ENCODE measurements around the gene ADCY10.

Gene ADCY10

DNA sequence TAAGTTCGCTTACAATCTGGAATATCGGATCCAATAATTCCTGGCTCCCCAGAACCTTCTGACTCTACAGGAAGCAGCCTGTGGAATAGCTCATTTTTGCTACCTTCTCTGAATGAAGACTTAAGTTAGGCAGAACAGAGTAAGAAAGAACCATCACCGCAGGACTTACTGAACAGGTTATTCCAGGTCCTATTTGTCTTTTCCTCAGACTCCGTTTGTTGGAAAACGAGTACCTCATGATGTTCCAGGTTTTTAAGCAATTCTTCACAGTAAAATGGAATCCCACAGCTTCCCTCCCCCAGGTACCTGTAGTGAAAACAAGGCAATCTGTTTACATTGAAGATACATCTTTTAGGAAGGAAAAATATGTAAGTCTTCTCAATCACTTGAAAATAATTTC, 59.8 kb downstream of the ADCY10 start:
- H4K91ac ChIP-seq (ENCODE audit: low read depth, low read length) = peak overlapping the region; percentile 8
- no peak overlapping the region for H2AFZ ChIP-seq (ENCODE audit: insufficient read depth, low read length, poor library complexity)
- H3K18ac ChIP-seq (ENCODE audit: low read length) = no peak overlapping the region
- no peaks in the 10 kb centered on the region for H3K9me3 ChIP-seq (ENCODE audit: insufficient read depth, low read depth, low read length)
- no peaks in the 10 kb centered on the region for H3K27me3 ChIP-seq (ENCODE audit: insufficient read depth, low read length)
- peak; percentile 38 to 70 for DNase-seq
- H2BK5ac ChIP-seq (ENCODE audit: low read depth, low read length, poor library complexity) = peak overlapping the region; percentile 14
- peaks cover 4% of the 10 kb centered on the region for H3K79me1 ChIP-seq (ENCODE audit: low read length)
- H4K12ac ChIP-seq (ENCODE audit: low read depth, low read length) = no peak overlapping the region
- H3K14ac ChIP-seq (ENCODE audit: low read length) = peak overlapping the region; percentile 3
- H3K23ac ChIP-seq (ENCODE audit: low read length) = no peak overlapping the region
- peak overlapping the region; percentile 60 for H3K27ac ChIP-seq (ENCODE audit: low read depth, low read length)
- H3K4me2 ChIP-seq (ENCODE audit: low read length) = no peak overlapping the region
- H3K4ac ChIP-seq (ENCODE audit: low read depth, low read length) = no peak overlapping the region
- H3K9ac ChIP-seq (ENCODE audit: low read length) = no peak overlapping the region
- peaks cover 5 to 11% of the 10 kb centered on the region in 2 experiments for H3K4me1 ChIP-seq (ENCODE audit: control insufficient read depth in 1 of 2, insufficient read depth in 2 of 2, low read length in 2 of 2)
- no peak overlapping the region for H2AK5ac ChIP-seq (ENCODE audit: low read length)
- H2BK120ac ChIP-seq (ENCODE audit: insufficient read depth, low read length, poor library complexity) = peak overlapping the region; percentile 6
- no peak overlapping the region for H3K4me3 ChIP-seq (ENCODE audit: low read depth, low read length)
- no peaks in the 10 kb centered on the region for H3K36me3 ChIP-seq (ENCODE audit: control insufficient read depth in 1 of 2, insufficient read depth in 2 of 2, low read length in 2 of 2)
- H2BK12ac ChIP-seq (ENCODE audit: low read length) = peak overlapping the region; percentile 9
- H4K8ac ChIP-seq (ENCODE audit: low read depth, low read length) = peak overlapping the region; percentile 6
- no CpG with 5 or more reads among the region's 5 CpGs for WGBS (ENCODE audit: extremely low coverage, insufficient coverage, insufficient read length)
- H3K79me2 ChIP-seq (ENCODE audit: control insufficient read depth, insufficient read depth, low read length, poor library complexity) = no peaks in the 10 kb centered on the region

DNA sequence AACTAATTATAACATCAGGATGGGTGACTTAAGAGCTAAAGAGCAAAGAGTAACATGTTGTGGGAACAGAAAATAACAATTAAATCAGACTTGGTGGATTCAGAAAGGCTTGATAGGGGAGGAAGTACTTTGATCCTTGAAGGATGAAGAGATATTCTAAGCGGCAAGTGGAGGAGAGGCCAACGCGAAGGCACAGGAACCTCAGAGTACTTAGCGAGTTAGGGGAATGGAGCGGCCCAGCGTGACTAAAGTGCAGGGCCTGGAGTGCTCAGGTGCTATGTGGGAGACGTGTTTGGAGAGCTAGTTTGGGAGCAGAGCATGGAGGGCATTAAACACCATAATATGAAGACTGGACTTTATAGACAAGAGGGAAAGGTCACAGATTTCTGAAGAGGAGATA, 64.3 kb downstream of the ADCY10 start:
- DNase-seq = no peak
- Histone ChIP-seq H2AK5ac (ENCODE audit: low read length) (no peak overlapping the region), H2BK5ac (ENCODE audit: low read depth, low read length, poor library complexity) (no peak overlapping the region), H3K9ac (ENCODE audit: low read length) (peak overlapping the region; percentile 30), H3K79me1 (ENCODE audit: low read length) (peaks cover 4% of the 10 kb centered on the region), H2BK120ac (ENCODE audit: insufficient read depth, low read length, poor library complexity) (no peak overlapping the region), H4K8ac (ENCODE audit: low read depth, low read length) (no peak overlapping the region), H3K4me1 (ENCODE audit: control insufficient read depth in 1 of 2, insufficient read depth in 2 of 2, low read length in 2 of 2) (peaks cover 0 to 6% of the 10 kb centered on the region in 2 experiments), H4K91ac (ENCODE audit: low read depth, low read length) (no peak overlapping the region), H2BK12ac (ENCODE audit: low read length) (no peak overlapping the region), H3K27ac (ENCODE audit: low read depth, low read length) (no peak overlapping the region), H3K18ac (ENCODE audit: low read length) (no peak overlapping the region), H3K27me3 (ENCODE audit: insufficient read depth, low read length) (no peaks in the 10 kb centered on the region), H3K23ac (ENCODE audit: low read length) (peak overlapping the region; percentile 86), H2AFZ (ENCODE audit: insufficient read depth, low read length, poor library complexity) (no peak overlapping the region), H3K9me3 (ENCODE audit: insufficient read depth, low read depth, low read length) (no peaks in the 10 kb centered on the region), H3K79me2 (ENCODE audit: control insufficient read depth, insufficient read depth, low read length, poor library complexity) (no peaks in the 10 kb centered on the region), H3K4me3 (ENCODE audit: low read depth, low read length) (no peak overlapping the region), H3K14ac (ENCODE audit: low read length) (no peak overlapping the region), H3K4me2 (ENCODE audit: low read length) (no peak overlapping the region), H4K12ac (ENCODE audit: low read depth, low read length) (no peak overlapping the region), H3K36me3 (ENCODE audit: control insufficient read depth in 1 of 2, insufficient read depth in 2 of 2, low read length in 2 of 2) (peaks cover 0 to 3% of the 10 kb centered on the region in 2 experiments), H3K4ac (ENCODE audit: low read depth, low read length) (no peak overlapping the region)
- no CpG with 5 or more reads among the region's 7 CpGs for WGBS (ENCODE audit: extremely low coverage, insufficient coverage, insufficient read length)

DNA sequence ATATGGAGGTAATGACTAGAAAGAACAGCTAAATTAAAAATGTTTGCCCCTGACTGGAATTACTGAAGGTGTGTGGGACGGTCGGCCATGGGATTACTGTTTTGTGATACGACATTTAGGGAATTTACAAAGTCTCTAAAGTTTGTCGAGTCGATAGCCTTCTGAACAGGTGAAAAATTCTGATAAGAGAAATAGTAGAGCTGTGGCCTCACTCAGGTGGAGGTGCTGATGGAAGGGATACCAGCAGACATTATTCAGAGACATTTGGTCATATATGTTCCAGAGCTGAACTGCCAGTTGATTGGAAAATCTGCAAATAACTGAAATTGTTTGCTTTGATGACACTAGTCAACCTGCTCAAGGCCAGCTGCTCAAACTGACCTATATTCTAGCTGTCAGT, 71.1 kb downstream of the ADCY10 start:
- Histone ChIP-seq H2BK12ac (ENCODE audit: low read length) (no peak overlapping the region), H4K8ac (ENCODE audit: low read depth, low read length) (no peak overlapping the region), H2AFZ (ENCODE audit: insufficient read depth, low read length, poor library complexity) (no peak overlapping the region), H3K4me1 (ENCODE audit: control insufficient read depth in 1 of 2, insufficient read depth in 2 of 2, low read length in 2 of 2) (no peaks in the 10 kb centered on the region), H3K9me3 (ENCODE audit: insufficient read depth, low read depth, low read length) (no peaks in the 10 kb centered on the region), H3K4me3 (ENCODE audit: low read depth, low read length) (no peak overlapping the region), H3K23ac (ENCODE audit: low read length) (no peak overlapping the region), H3K4ac (ENCODE audit: low read depth, low read length) (no peak overlapping the region), H3K27ac (ENCODE audit: low read depth, low read length) (no peak overlapping the region), H2AK5ac (ENCODE audit: low read length) (no peak overlapping the region), H2BK5ac (ENCODE audit: low read depth, low read length, poor library complexity) (no peak overlapping the region), H3K14ac (ENCODE audit: low read length) (no peak overlapping the region), H3K18ac (ENCODE audit: low read length) (no peak overlapping the region), H3K27me3 (ENCODE audit: insufficient read depth, low read length) (no peaks in the 10 kb centered on the region), H3K4me2 (ENCODE audit: low read length) (no peak overlapping the region), H2BK120ac (ENCODE audit: insufficient read depth, low read length, poor library complexity) (no peak overlapping the region), H3K36me3 (ENCODE audit: control insufficient read depth in 1 of 2, insufficient read depth in 2 of 2, low read length in 2 of 2) (peaks cover 0 to 3% of the 10 kb centered on the region in 2 experiments), H3K79me2 (ENCODE audit: control insufficient read depth, insufficient read depth, low read length, poor library complexity) (no peaks in the 10 kb centered on the region), H4K12ac (ENCODE audit: low read depth, low read length) (no peak overlapping the region), H4K91ac (ENCODE audit: low read depth, low read length) (no peak overlapping the region), H3K9ac (ENCODE audit: low read length) (no peak overlapping the region), H3K79me1 (ENCODE audit: low read length) (no peaks in the 10 kb centered on the region)
- no CpG with 5 or more reads among the region's 5 CpGs for whole genome bisulfite sequencing (ENCODE audit: extremely low coverage, insufficient coverage, insufficient read length)
- no peak for DNase-seq

DNA sequence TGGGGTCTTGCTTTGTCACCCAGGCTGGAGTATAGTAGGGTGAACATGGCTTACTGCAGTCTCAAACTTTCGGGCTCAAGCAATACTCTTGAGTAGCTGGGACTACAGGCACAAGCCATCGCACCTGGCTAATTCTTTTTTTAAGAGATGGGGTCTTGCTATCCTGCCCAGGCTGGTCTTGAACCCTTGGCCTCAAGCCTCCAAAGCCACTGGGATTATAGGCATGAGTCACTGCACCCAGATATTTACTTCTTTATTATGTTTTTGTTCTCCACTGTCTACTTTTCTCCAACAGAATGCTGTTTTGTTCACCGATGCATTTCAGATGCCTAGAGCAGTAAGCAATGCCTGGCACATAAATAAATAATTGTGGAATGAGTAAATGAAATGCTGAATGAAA, 72.4 kb downstream of the ADCY10 start:
- WGBS (ENCODE audit: extremely low coverage, insufficient coverage, insufficient read length) = no CpG with 5 or more reads among the region's 3 CpGs
- H3K79me1 ChIP-seq (ENCODE audit: low read length) = no peaks in the 10 kb centered on the region
- H2BK120ac ChIP-seq (ENCODE audit: insufficient read depth, low read length, poor library complexity) = no peak overlapping the region
- DNase-seq = no peak
- H3K4me3 ChIP-seq (ENCODE audit: low read depth, low read length) = no peak overlapping the region
- no peak overlapping the region for H2BK5ac ChIP-seq (ENCODE audit: low read depth, low read length, poor library complexity)
- H3K18ac ChIP-seq (ENCODE audit: low read length) = no peak overlapping the region
- H3K9ac ChIP-seq (ENCODE audit: low read length) = no peak overlapping the region
- no peak overlapping the region for H3K27ac ChIP-seq (ENCODE audit: low read depth, low read length)
- no peak overlapping the region for H3K4ac ChIP-seq (ENCODE audit: low read depth, low read length)
- no peaks in the 10 kb centered on the region for H3K9me3 ChIP-seq (ENCODE audit: insufficient read depth, low read depth, low read length)
- peaks cover 0 to 3% of the 10 kb centered on the region in 2 experiments for H3K36me3 ChIP-seq (ENCODE audit: control insufficient read depth in 1 of 2, insufficient read depth in 2 of 2, low read length in 2 of 2)
- no peaks in the 10 kb centered on the region for H3K79me2 ChIP-seq (ENCODE audit: control insufficient read depth, insufficient read depth, low read length, poor library complexity)
- no peak overlapping the region for H2AK5ac ChIP-seq (ENCODE audit: low read length)
- no peak overlapping the region for H4K12ac ChIP-seq (ENCODE audit: low read depth, low read length)
- no peak overlapping the region for H4K91ac ChIP-seq (ENCODE audit: low read depth, low read length)
- no peak overlapping the region for H3K14ac ChIP-seq (ENCODE audit: low read length)
- no peaks in the 10 kb centered on the region for H3K27me3 ChIP-seq (ENCODE audit: insufficient read depth, low read length)
- H3K4me2 ChIP-seq (ENCODE audit: low read length) = no peak overlapping the region
- H4K8ac ChIP-seq (ENCODE audit: low read depth, low read length) = no peak overlapping the region
- no peak overlapping the region for H2AFZ ChIP-seq (ENCODE audit: insufficient read depth, low read length, poor library complexity)
- no peaks in the 10 kb centered on the region for H3K4me1 ChIP-seq (ENCODE audit: control insufficient read depth in 1 of 2, insufficient read depth in 2 of 2, low read length in 2 of 2)
- H3K23ac ChIP-seq (ENCODE audit: low read length) = no peak overlapping the region
- no peak overlapping the region for H2BK12ac ChIP-seq (ENCODE audit: low read length)

All from trophoblast cell (in vitro differentiated cells and primary cell).